ENCODE data around the gene AAMP.
A peak's percentile ranks its signal among the peaks of the same experiment; 100 is the strongest.
"Not testable (repeated sequence)": the region's sequence is repeated elsewhere in the genome, so short reads cannot be mapped to it uniquely, and the experiment has no call there.

The AAMP gene

DNA sequence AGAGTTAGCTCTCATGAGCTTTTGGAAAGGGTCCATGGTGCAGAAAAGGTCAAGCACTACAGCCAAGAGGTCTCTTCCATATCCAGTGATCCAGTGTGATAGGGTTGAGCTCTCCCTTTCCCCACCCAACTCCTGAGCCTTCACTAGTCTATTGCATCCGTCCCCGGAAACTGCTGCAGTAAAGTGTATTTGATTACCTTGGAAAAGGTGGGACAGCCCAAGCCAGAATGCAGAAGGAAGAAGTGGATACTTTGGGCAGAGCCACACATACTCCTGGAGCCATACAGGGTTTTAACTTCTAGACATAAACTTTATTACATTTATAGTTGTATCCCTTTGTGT lies 3.9 kb upstream of the AAMP start:
- DNase-seq: no peak

DNA sequence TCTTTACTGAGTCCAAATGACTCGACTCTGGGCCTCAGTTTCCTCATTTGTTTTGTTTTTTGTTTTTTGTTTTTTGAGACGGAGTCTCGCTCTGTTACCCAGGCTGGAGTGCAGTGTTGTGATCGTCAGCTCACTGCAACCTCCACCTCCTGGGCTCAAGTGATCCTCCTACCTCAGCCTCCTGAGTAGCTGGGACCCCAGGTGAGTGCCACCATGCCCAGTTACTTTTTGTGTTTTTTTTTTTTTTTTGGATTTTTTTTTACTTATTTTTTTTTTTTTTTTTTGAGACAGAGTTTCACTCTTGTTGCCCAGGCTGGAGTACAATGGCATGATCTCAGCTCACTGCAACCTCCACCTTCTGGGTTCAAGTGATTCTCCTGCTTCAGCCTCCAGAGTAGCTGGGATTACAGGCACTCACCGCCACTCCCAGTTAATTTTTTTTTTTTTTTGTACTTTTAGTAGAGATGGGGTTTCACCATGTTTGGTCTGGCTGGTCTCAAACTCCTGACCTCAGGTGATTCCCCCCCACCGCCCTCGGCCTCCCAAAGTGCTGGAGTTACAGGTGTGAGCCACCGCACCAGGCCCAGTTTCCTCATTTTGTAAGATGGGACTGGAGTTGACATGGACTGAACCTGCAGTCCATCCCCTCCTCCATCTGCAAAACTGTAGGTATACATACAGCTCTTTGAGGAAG lies 3.4 kb upstream of the AAMP start:
- DNase-seq: not testable (repeated sequence)

DNA sequence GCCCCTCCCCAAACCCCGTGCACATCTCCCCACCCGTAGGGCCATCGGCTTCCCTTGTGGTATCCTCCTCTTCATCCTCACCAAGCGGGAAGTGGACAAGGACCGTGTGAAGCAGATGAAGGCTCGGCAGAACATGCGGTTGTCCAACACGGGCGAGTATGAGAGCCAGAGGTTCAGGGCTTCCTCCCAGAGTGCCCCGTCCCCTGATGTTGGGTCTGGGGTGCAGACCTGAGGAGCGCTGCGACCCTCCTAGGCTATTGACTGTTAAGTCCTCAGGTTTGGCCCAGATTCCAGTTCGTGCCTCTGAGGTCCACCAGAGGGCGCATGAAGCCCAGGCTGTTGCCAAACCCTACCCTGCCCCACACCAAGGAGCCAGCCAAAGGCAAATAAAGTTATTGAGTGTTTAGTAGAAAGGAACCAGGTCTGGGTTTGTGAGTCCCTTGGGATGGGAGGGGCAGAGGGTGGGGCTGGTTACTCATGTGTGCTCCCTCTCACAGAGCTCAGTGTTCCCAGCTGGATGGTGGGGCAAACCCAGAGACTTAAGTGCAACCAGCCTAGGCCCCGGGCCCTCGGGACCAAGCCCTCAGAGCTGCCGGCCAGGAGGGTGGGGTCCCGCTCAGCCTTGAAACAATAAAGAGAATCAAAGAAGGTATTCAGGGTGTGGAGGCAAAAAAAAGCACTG lies 2.7 kb upstream of the AAMP start:
- peak; percentile 79 for DNase-seq

DNA sequence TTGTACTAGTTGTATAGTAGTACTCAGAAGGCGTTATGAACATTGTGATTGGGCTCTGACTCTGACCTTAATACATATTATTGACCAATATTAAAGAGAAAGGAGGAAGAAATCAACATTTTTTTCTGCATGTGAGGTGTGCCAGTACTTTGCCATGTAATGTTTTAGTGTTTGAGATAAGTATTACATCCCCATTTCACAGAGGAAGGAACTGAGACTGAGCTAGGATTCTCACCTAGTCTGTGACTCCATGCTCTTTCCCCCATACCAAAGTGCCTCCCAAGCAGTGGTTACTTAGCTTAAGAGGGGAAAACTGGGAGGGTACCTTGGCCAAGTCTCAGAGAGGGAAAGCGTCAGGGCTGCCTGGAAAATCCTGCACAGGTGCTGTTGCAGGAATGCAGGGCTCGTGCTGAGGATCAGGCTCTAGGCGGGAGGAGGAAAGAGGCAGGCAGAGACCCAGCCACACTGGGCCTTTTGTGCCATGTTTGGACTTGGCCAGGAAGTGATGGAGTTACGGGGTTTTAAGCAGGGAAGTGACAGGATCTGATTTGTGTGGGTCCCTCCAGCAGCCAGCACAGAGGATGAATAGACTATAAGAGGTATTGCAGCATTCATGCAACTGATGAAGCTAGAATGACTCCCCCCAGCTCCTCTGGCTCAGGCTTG lies 2.1 kb upstream of the AAMP start:
- DNase-seq: no peak

DNA sequence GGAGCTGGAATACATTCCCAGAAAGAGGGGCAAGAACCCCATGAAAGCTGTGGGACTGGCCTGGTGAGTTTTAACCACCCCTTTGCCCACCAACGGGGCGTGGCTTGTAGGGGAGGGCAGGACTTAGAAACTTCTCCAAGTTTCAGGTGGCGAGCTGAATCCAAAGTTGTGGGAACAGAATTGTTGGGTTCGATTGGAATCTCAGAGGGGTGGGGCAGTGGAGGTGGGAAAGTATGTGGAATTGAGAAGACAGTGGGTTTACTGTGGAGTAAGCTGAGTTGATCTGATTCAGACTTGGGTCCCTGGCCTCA lies 1.5 kb upstream of the AAMP start:
- no peak for DNase-seq

DNA sequence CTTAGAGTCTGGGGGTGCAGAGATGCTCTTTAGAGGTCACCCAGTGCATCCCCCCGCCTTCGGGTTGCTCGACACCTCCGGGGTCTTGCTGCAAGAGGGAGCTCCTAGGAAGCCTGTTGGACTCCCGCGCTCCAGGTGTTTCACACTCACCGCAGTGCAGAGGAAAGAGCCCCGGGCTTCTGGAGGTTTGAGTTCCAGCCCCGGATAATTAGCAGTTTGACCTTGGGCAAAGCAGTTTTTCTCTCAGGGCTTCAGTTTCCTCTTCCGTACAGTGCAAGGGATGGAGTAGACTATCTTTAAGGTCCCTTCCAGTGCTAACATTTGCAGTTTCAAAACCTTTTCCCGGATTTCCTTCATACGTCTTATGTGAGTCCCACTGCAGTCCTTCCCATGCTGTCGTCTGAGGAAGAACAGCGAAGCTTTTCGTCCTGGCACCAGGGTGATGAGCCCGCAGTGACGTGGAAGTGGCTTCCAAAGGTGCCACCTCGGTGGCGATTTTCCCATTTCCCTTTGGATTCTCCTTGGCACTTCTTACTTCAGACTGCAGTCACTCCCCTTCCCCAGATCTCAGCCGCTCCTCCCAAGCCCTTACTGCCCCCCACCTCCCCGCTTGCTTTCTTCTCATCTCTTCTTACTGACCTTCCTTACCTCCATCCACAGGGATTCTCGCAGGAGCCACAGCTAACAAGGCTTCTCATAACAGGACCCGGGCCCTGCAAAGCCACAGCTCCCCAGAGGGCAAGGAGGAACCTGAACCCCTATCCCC lies 967 bp upstream of the AAMP start:
- DNase-seq: no peak

DNA sequence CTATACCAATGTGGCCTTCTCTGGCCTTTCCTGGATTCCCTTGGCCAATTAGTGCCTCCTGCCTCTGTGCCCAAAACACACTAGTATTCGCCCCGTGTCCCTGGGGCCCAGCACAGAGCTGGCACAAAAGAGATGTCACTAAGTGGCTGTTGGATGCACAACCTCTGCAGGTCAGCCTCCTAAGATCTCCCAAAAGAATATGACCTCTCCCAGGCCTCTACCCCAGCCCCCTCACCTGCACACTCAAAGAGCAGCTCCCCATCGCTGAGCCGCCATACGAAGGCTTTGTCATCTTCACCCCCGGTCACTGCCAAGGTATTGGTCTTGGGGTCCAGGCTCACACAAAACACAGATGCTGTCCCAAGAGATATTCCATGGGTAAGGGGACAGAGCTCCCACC lies 2.7 kb downstream of the AAMP start:
- DNase-seq: no peak

DNA sequence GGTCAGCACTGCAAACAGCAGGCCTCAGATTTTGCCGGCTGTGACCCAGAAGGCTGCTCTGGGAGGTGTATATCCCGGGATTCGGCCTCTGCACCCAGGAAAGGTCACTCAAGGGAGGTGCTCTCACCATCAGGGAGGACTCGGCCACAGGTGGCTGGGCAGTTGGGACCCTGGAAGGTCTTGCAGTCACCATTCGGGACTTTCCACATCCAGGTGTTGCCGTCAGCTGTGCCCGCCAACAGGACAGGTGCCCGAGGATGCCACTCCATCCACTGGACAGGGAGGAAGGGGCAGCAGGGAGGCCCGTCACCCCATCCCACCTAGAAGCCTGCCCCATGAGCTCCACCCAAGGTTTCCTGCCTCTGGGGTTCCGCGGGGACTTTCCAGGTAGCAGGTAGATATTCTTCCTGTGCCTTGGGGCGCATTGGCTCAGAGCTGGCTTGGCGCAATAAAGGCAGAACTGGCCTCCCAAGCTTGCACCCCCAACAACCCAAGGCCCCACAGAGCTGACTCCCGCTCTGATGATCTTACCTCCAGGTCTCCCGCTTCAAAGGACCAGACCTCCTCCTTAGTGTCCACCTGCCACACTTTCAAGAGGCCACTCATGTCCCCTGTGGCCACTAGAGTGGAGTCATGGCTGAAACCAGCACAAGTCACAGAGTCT lies 3.5 kb downstream of the AAMP start:
- no peak for DNase-seq

DNA sequence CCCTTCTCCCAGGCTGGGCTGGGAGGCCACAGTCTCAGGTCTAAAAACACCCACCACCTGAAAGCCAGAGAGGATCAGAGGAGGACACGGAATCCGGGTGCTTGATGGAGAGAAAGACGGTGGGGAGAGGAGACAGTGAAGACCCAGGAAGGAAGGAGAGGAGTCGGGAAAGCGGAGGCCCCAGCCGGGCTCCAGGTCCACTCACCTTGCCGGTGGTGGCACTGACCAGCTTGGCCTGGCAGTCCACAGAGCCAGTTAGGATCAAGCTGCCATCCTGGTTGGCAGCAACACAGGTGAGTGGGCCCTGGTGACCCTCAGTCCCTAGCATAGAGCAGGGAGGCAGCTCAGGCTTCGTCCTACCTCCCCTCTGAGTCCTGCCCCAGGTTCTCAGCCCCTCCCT lies 4.3 kb downstream of the AAMP start:
- no peak for DNase-seq

DNA sequence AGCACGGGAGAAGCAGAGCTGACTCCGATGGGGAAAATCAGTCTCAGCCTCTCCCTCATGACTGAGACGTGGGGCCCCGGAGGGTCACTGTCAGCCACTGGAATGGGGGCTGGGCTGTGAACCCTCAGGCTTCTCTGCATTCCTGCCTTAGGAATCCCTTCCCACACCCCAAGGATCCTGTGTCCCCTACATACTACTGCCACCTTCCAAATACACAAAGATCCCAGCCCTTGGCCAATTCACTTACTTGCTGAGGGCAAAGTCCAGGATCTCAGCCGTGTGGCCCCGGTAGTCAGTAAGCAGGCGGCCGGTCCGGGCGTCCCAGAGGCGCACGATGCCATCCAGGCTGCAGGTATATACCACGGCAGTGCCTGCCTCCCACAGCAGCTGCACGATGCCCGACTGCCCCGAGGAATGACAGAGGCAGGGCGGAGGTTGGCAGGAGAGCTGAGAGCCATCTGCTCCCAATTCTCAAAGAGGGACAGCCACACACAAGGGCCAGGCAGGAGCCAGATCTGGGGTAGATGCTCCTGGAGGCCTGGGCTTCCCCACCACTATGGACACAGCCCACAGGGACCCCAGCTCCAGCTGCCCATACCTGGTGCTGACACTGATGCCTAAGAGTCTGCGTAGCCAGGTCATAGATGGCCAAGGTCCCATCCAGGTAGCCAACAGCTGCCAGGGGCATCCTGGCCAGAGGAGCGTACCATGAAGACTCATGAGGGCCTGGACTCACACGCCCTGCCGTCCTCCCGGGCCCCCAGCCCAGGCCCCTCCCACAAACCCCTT lies 5.0 kb downstream of the AAMP start:
- DNase-seq: no peak

DNA sequence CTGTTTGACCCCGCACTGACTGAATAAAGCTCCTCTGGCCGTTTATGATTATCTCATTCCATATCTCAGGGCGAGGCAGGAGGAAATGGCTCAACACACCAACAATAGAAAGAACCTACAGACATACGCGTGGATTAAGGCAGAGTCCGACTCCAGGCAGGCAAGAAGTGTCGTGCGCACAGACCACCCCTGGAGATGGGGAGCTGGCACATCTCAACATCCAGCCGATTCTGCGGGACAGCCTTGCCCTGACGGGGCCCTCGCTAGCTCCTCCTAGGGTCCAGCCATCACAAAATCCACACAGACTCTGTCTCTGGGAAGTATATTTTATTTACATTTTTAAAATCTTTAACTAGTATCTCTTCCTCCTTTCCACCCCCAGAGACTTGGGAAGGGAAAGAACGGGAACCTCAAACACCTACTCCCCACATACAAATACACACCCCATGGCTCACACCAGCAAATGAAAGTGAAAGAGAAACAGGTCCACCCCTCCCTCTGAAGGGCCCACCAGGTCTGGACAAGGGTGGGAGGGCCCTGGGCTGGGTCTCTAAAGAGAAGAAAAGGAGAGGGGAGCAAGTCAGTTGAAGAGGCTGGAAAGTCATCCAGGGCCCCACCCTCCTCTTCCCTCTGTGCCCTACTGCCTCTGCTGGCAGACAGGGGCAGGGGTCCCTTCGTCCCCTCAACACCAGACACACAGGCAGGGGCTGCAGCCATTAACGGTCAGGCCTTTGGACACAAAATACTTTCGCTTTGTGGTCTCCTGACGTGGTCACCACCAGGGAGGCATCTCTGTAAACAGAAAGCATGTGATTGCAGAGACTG lies 5.9 kb downstream of the AAMP start:
- no peak for DNase-seq

DNA sequence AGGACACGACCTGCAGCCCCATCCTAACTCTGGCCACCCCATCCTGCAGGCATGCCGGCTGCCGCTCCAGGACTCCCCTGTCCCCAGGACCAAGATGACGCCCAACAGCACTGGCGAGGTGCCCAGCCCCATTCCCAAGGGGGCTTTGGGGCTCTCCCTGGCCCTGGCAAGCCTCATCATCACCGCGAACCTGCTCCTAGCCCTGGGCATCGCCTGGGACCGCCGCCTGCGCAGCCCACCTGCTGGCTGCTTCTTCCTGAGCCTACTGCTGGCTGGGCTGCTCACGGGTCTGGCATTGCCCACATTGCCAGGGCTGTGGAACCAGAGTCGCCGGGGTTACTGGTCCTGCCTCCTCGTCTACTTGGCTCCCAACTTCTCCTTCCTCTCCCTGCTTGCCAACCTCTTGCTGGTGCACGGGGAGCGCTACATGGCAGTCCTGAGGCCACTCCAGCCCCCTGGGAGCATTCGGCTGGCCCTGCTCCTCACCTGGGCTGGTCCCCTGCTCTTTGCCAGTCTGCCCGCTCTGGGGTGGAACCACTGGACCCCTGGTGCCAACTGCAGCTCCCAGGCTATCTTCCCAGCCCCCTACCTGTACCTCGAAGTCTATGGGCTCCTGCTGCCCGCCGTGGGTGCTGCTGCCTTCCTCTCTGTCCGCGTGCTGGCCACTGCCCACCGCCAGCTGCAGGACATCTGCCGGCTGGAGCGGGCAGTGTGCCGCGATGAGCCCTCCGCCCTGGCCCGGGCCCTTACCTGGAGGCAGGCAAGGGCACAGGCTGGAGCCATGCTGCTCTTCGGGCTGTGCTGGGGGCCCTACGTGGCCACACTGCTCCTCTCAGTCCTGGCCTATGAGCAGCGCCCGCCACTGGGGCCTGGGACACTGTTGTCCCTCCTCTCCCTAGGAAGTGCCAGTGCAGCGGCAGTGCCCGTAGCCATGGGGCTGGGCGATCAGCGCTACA lies 7.0 kb downstream of the AAMP start:
- no peak for DNase-seq

DNA sequence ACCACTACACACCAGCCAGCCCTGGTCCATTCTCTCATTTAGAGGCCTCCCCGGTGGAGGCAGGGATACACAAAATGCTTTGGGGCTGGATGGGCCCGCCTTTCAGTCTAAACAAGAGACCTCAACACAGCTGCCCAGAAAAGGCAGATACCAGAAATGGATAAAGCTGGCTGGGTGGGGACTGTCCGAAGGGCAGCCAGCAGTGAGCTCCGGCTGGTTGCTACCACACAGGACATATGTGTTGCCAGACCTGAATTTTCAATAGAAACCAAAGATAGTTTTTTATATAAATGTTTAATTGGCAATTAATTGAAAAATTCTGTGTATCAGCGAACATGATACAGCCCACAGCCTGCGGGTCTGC lies 7.7 kb downstream of the AAMP start:
- DNase-seq: no peak

DNA sequence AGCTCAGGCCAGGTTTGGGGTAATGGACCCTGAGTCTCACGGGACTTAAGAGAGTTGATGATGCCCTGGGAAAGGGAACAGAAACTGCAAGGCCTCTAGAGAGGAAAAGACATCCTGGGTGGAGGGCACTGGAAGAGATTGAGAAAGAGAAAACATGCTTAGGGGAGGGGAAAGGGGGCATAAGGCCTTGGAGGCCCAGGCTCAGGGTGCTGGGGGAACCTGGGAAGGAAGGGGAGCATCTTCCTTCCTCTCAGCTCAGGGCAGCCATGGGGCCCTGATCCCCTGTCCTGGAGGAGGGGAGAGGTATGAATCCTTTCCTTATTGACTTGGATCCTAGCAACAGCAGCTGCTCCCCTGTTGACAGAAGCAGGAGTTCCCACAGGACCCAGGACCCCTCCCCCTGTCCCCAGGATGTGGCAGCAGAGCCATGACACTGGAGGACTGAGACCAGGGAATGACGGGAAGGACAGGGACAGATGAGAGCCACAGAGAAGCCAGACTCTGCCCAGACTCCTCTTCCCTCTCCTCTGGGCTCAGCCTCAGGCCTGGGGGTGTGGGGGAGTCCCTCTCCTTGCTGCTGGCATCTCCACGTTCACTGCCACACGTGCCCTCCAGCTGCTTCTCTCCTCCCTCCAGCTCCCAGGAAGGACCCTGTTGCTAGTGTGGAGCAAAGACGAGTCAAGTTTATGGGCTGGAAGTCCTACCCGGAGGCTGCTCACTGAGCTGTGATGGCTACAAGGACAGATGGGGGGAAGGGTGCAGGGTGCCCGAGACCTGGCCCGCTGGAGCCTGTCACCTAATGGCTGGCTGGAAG lies 8.3 kb downstream of the AAMP start:
- no peak for DNase-seq

DNA sequence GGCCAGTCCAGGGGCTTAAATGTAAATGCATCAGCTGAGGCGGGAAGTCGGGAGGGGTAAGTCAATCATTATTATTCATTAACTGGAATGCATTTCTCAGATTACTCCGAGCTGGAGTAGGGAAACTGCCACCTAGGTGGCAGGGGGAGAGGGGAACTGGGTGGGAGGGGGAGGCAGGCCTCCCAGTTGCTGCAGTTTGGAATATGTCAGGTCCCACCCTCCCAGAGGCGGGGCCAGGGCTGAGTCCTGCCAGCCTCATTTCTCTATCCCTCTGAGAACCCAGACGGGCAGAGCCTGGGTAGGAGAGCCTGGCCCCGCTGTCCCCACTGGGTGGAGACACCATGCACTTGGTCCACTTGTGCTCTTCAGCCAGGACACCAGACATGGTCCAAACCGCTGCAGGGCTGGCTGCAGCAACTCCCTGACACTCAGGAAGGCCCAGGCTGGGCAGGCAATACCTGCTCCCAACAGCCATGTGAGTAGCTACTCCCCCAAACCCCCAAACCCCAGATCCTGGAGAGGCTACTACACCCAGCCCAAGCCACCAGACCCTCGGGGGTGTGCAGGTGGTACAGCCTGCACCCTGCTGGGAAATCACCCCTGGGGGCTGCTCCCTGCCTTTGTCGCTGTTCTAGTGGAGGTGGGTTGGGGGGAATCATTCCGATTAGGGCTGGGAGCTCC lies 9.1 kb downstream of the AAMP start, which contains the start of gene GPBAR1:
Gene GPBAR1, plus strand, starts transcription at position 274 of the 681 bp plus-strand sequence. CDS start 1,710 bp downstream, outside the sequence.
- DNase-seq: no peak

DNA sequence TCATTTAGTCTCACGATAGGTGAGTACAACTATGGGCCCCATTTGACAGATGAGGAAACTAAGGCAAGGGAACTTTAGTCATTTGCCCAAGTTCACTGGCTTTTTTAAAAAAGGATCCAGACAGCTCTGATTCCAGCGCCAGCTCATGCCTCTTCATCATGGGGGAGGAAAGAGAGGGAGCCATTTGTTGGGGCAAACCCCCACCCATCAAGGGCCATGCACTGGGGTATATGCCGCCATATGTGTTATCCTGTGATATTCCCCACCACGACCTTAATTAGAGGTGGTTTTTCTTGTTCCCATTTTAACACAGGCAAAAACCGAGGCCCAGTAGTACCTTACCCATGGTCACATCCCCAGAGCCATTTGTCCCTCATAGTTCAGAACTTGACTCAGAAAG lies 9.8 kb downstream of the AAMP start:
- DNase-seq: no peak

DNA sequence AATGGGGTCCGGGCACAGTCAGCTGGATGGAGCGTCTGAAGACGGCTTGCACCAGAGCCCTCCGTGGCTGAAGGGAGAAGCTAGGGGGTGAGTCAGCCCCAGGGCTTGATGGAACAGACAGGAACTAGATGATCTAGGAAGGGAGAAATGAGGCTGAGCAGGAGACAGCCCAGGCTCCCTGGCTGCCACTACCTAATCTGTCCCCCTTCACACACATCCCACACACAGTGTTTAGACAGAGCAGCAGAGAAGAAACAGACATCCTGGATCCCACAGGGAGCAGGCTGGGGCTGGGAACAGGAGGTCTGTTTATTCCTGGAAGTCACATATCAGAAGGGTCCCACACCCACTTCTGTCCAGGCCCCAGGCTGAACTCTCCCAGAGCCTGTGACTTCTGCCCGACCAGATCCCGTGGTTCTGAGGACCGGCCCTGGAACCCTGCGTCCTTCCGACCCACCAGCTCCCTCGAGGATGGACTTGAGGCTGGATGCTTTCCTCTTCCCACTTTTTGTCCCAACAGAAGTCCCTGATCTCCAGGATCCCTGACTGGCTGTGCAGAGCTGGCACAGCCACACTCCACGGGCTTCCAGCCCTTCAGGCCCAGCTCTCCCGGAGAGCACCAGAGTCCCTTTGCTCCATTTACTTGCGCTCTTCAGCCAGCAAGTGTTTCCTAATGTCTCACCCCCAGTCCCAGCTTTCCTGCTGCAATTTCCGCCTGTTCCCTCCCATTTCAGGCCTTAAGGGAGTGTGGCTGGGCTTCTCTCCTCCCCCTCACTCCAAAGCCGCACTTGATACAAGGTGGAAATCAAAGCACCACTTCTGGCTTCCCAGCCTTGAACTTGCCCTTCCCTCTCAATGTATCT lies 10.6 kb downstream of the AAMP start:
- DNase-seq: no peak
